ENCODE data around the gene DYNC1H1.
A peak's percentile ranks its signal among the peaks of the same experiment; 100 is the strongest.

The DYNC1H1 gene

GRCh38 chr14:102089621-102090343 is 125.4 kb downstream of the DYNC1H1 start:
- no peak for DNase-seq (ENCODE audit: low read depth)

- DNase-seq (ENCODE audit: low read depth), result no peak
Observed at GRCh38 chr14:102090713-102091112, 126.3 kb downstream of the DYNC1H1 start.

- DNase-seq (ENCODE audit: low read depth), result no peak
Observed at GRCh38 chr14:102092806-102093205, 128.4 kb downstream of the DYNC1H1 start.

DNA sequence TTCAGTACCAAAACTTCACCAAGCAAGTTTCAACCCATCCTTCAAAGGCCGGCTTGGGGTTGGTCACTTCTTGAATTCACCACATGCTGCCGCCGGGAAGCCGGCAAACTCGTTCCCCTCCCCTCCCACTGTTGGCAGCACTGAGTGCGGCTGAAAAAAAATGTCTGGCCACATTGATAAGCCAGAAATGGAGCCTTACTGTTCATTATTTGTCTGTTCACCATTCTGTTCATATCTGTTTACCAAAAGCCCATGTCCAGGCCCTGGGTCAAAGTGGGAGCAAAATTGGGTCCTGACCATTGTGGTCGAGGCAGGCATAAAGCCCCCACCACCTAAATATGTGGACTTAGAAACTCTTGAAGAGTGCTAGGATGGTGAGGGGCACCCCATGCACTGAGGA is 129.7 kb downstream of the DYNC1H1 start:
- no peak for DNase-seq (ENCODE audit: low read depth)

- no peak for DNase-seq (ENCODE audit: low read depth)
Observed at GRCh38 chr14:102095231-102095870, 131.0 kb downstream of the DYNC1H1 start.

DNA sequence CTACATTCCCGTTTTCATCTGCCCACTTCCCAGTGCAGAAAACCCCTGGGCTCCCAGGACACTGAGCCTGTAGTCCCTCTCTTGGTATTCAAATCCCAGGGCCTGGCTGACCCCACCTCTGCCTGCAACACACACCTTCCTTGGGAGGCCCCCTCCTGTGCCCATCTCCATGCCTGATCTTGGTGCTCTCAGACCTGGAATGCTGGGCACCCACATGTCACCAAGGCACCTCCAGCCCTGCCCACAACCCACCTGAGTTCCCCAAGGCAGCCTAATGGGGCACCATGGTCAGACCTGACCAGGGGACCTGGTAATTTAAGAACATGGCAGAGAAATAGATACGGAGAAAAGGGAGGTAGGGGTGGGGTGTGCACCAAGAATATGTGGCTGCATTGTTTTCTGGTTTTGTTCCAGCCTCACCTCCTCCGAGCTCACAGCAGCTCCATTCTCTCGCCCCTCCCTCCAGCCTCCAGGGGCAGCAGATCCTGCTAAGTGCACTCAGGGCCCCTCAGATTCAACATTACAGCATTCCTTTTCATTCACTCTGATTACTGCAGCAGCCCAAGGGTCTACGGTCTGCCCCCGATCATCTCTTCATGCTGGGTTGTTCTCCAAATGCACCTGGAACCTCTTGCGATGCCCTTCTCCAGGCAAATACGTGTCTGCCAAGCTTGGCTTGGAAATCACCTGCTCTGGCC is 131.6 kb downstream of the DYNC1H1 start:
- no peak for DNase-seq (ENCODE audit: low read depth)

DNA sequence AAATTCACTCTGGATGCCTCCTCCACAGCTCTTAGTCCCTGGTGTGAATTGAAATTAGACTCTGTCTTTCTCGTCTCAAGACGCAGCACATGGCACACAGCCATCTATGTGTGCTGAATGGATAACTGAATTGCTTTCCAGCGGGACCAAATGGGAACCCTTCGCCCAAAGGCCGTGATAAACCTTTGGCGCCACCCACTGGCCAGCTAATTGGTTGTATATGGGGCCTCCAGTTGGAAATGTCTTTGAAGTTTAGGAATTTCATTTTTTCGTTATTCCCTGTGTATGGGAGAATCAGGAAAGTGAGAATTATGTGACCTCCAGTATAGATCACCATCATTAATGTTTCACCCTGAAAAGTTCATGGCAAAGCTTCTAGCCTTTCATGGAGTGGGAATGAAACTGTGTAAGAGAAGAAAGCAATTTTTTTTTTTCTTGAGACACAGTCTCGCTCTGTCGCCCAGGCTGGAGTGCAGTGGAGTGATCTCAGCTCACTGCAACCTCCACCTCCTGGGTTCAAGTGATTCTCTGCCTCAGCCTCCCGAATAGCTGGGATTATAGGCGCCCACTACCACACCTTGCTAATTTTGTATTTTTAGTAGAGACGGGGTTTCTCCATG is 132.3 kb downstream of the DYNC1H1 start:
- DNase-seq (ENCODE audit: low read depth), result peak; percentile 44

DNA sequence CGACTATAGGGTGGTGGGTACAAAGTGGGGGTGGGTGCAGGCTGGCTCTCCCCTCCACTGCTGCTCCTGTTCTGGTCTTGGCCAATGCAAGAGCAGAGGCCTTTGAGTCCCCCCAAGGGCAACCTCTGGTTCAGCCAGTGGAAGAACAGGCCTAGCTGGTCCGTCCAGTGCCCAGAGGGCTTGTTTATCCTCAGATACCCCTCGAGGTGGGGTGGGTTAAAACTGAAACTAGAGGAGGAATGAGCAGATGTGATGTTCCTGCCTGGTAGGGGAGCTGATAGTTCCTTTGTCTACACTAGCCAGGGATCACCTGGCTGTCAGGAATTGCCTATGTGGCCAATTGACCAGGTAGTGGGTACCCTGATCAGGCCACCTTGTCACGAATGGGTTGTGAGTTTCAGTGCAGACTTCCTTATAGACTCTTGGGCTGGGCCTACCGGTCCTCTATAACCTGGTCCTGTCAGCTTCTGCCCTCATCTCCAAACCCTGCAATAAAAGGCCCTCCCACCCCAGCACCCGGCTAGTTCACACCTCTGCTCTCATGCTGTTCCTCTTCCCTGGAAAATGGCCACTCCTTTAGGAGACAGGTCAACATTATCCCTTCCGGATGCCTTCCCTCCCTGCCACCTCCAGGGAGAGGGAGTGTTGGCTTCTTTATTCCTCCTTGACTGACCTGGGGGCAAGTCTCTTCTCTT is 133.2 kb downstream of the DYNC1H1 start:
- no peak for DNase-seq (ENCODE audit: low read depth)

GRCh38 chr14:102103062-102103695 is 138.8 kb downstream of the DYNC1H1 start:
- DNase-seq (ENCODE audit: low read depth), result no peak

- DNase-seq (ENCODE audit: low read depth), result no peak
Observed at GRCh38 chr14:102105369-102105768, 141.0 kb downstream of the DYNC1H1 start.
